GM19324 (cell line): ENCODE results near the gene NRXN3.

Experiments used
- ATAC-seq: cut with Tn5 transposase; IDR thresholded peaks from one replicate; pipeline ENCODE4 v1.9.1; 2021; ENCODE audit warnings: mild to moderate bottlenecking, moderate library complexity; ENCODE audit not compliant: unreplicated experiment, low FRiP score

Gene NRXN3

GRCh38 chr14:79165471-79166090 lies 995.4 kb downstream of the NRXN3 start:
- ATAC-seq, result no peak

- no peak for ATAC-seq
Measured at GRCh38 chr14:79166171-79166570, 996.0 kb downstream of the NRXN3 start.

GRCh38 chr14:79167957-79168356 lies 997.8 kb downstream of the NRXN3 start:
- ATAC-seq, result no peak

GRCh38 chr14:79175671-79176070 lies 1005.5 kb downstream of the NRXN3 start:
- ATAC-seq, result no peak

GRCh38 chr14:79177106-79177505 lies 1006.9 kb downstream of the NRXN3 start:
- ATAC-seq, result no peak

- no peak for ATAC-seq
Measured at GRCh38 chr14:79178719-79179118, 1008.5 kb downstream of the NRXN3 start.

- ATAC-seq, result no peak
Measured at GRCh38 chr14:79179985-79180384, 1009.8 kb downstream of the NRXN3 start.

- ATAC-seq, result no peak
Measured at GRCh38 chr14:79180656-79181055, 1010.5 kb downstream of the NRXN3 start.

GRCh38 chr14:79186523-79186922 lies 1016.4 kb downstream of the NRXN3 start:
- ATAC-seq, result no peak

- ATAC-seq, result no peak
Measured at GRCh38 chr14:79193689-79194477, 1023.7 kb downstream of the NRXN3 start.

GRCh38 chr14:79196216-79196615 lies 1026.0 kb downstream of the NRXN3 start:
- ATAC-seq, result no peak

GRCh38 chr14:79197516-79197915 lies 1027.3 kb downstream of the NRXN3 start:
- no peak for ATAC-seq

- no peak for ATAC-seq
Measured at GRCh38 chr14:79199217-79199616, 1029.0 kb downstream of the NRXN3 start.

- no peak for ATAC-seq
Measured at GRCh38 chr14:79201564-79202207, 1031.5 kb downstream of the NRXN3 start.

- ATAC-seq, result no peak
Measured at GRCh38 chr14:79204591-79204990, 1034.4 kb downstream of the NRXN3 start.

GRCh38 chr14:79209418-79209817 lies 1039.2 kb downstream of the NRXN3 start:
- no peak for ATAC-seq

GRCh38 chr14:79225815-79226214 lies 1055.6 kb downstream of the NRXN3 start:
- ATAC-seq, result no peak

GRCh38 chr14:79229383-79229909 lies 1059.3 kb downstream of the NRXN3 start:
- no peak for ATAC-seq

GRCh38 chr14:79242666-79243065 lies 1072.5 kb downstream of the NRXN3 start:
- ATAC-seq, result no peak

- ATAC-seq, result no peak
Measured at GRCh38 chr14:79246173-79246572, 1076.0 kb downstream of the NRXN3 start.

GRCh38 chr14:79248126-79248525 lies 1078.0 kb downstream of the NRXN3 start:
- ATAC-seq, result no peak
